ENCODE data around the gene ZNF462.

- no peak for TF ChIP-seq MAX (CRISPR knock-in tag; IDR thresholded peaks at IDR 0.05)
- no peak for TF ChIP-seq CTCF (IDR thresholded peaks at IDR 0.05)
- TF ChIP-seq, protein P1, sequence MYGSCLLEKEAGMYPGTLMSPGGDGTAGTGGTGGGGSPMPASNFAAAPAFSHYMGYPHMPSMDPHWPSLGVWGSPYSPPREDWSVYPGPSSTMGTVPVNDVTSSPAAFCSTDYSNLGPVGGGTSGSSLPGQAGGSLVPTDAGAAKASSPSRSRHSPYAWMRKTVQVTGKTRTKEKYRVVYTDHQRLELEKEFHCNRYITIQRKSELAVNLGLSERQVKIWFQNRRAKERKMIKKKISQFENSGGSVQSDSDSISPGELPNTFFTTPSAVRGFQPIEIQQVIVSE (CRISPR knock-in tag; IDR thresholded peaks at IDR 0.05; ENCODE audit: borderline replicate concordance), result no peak
- no peak for TF ChIP-seq MLX (CRISPR knock-in tag; IDR thresholded peaks at IDR 0.05)
- TF ChIP-seq, protein P2, sequence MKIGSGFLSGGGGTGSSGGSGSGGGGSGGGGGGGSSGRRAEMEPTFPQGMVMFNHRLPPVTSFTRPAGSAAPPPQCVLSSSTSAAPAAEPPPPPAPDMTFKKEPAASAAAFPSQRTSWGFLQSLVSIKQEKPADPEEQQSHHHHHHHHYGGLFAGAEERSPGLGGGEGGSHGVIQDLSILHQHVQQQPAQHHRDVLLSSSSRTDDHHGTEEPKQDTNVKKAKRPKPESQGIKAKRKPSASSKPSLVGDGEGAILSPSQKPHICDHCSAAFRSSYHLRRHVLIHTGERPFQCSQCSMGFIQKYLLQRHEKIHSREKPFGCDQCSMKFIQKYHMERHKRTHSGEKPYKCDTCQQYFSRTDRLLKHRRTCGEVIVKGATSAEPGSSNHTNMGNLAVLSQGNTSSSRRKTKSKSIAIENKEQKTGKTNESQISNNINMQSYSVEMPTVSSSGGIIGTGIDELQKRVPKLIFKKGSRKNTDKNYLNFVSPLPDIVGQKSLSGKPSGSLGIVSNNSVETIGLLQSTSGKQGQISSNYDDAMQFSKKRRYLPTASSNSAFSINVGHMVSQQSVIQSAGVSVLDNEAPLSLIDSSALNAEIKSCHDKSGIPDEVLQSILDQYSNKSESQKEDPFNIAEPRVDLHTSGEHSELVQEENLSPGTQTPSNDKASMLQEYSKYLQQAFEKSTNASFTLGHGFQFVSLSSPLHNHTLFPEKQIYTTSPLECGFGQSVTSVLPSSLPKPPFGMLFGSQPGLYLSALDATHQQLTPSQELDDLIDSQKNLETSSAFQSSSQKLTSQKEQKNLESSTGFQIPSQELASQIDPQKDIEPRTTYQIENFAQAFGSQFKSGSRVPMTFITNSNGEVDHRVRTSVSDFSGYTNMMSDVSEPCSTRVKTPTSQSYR (CRISPR knock-in tag; IDR thresholded peaks at IDR 0.05), result no peak
- TF ChIP-seq, protein P3, sequence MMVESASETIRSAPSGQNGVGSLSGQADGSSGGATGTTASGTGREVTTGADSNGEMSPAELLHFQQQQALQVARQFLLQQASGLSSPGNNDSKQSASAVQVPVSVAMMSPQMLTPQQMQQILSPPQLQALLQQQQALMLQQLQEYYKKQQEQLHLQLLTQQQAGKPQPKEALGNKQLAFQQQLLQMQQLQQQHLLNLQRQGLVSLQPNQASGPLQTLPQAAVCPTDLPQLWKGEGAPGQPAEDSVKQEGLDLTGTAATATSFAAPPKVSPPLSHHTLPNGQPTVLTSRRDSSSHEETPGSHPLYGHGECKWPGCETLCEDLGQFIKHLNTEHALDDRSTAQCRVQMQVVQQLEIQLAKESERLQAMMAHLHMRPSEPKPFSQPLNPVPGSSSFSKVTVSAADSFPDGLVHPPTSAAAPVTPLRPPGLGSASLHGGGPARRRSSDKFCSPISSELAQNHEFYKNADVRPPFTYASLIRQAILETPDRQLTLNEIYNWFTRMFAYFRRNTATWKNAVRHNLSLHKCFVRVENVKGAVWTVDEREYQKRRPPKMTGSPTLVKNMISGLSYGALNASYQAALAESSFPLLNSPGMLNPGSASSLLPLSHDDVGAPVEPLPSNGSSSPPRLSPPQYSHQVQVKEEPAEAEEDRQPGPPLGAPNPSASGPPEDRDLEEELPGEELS (CRISPR knock-in tag; IDR thresholded peaks at IDR 0.05), result no peak
- TF ChIP-seq FOXJ3 (CRISPR knock-in tag; IDR thresholded peaks at IDR 0.05; ENCODE audit: borderline replicate concordance), result no peak
- no peak for TF ChIP-seq ZNF512 (CRISPR knock-in tag; IDR thresholded peaks at IDR 0.05; ENCODE audit: borderline replicate concordance)
- TF ChIP-seq E2F1 (CRISPR knock-in tag; IDR thresholded peaks at IDR 0.05), result no peak
- no peak for TF ChIP-seq NFYB (CRISPR knock-in tag; conservative IDR thresholded peaks at IDR 0.05; ENCODE audit: low read depth)
- TF ChIP-seq JUN (CRISPR knock-in tag; IDR thresholded peaks at IDR 0.05), result no peak
- no peak for TF ChIP-seq NFE2L1 (CRISPR knock-in tag; IDR thresholded peaks at IDR 0.05)
Measured at GRCh38 chr9:106927916-106928315, 65.0 kb downstream of the ZNF462 start.
